GM19372 (cell line): ENCODE data around the gene MICALL1.
A peak's percentile ranks its signal among the peaks of the same experiment; 100 is the strongest.

ENCODE experiments used
- ATAC-seq: cut with Tn5 transposase; IDR thresholded peaks from one replicate; pipeline ENCODE4 v1.9.1; 2021; ENCODE audit warnings: mild to moderate bottlenecking, low read depth, moderate library complexity; ENCODE audit not compliant: unreplicated experiment

Gene MICALL1

GRCh38 chr22:37904572-37905533 is 1.2 kb upstream of the MICALL1 start:
- ATAC-seq: no peak

GRCh38 chr22:37906364-37907008 is 389 bp downstream of the MICALL1 start:
- peak; percentile 31 for ATAC-seq

- ATAC-seq: no peak
Observed at GRCh38 chr22:37907036-37907954, 1.2 kb downstream of the MICALL1 start.

GRCh38 chr22:37909766-37910165 is 3.7 kb downstream of the MICALL1 start:
- no peak for ATAC-seq

- no peak for ATAC-seq
Observed at GRCh38 chr22:37910890-37911672, 5.0 kb downstream of the MICALL1 start.

GRCh38 chr22:37911697-37912096 is 5.6 kb downstream of the MICALL1 start:
- ATAC-seq: no peak

GRCh38 chr22:37912171-37912570 is 6.1 kb downstream of the MICALL1 start:
- ATAC-seq: no peak

- no peak for ATAC-seq
Observed at GRCh38 chr22:37913233-37913721, 7.2 kb downstream of the MICALL1 start.

GRCh38 chr22:37916311-37916710 is 10.2 kb downstream of the MICALL1 start:
- no peak for ATAC-seq

GRCh38 chr22:37917874-37918548 is 11.9 kb downstream of the MICALL1 start:
- ATAC-seq: no peak

GRCh38 chr22:37918580-37919270 is 12.6 kb downstream of the MICALL1 start:
- ATAC-seq: no peak

- no peak for ATAC-seq
Observed at GRCh38 chr22:37920126-37920525, 14.0 kb downstream of the MICALL1 start.

- ATAC-seq: no peak
Observed at GRCh38 chr22:37922191-37922590, 16.1 kb downstream of the MICALL1 start.

- no peak for ATAC-seq
Observed at GRCh38 chr22:37923927-37924326, 17.8 kb downstream of the MICALL1 start.

GRCh38 chr22:37924386-37925065 is 18.4 kb downstream of the MICALL1 start:
- ATAC-seq: no peak

GRCh38 chr22:37925330-37925729 is 19.2 kb downstream of the MICALL1 start:
- ATAC-seq: no peak

- no peak for ATAC-seq
Observed at GRCh38 chr22:37925767-37926166, 19.7 kb downstream of the MICALL1 start.

GRCh38 chr22:37926358-37926757 is 20.3 kb downstream of the MICALL1 start:
- ATAC-seq: no peak
